K562 (cell line): Measurements from ENCODE around the gene C8A. TPM values are rescaled to one million over a fixed set of nuclear protein-coding genes. Genes with fewer than 3 reads are reported as not detected.

Experiments used
- ATAC-seq: fragments of 200-7000 bp; cut with Tn5 transposase; 3 replicates; pipeline ENCODE4 v1.9.1; 2020; ENCODE audit warnings: moderate library complexity
- BruUV-seq: library from RNA; stranded (reverse); fragments of 400-500 nt; replicated peaks from 2 replicates; lab custom pipeline; 2021; lab: Mats Ljungman, UMichigan
- CTCF ChIA-PET: fragments of 300-600 bp; formaldehyde crosslinking; extraction: SDS; loops from one replicate; lab custom pipeline; 2021; ENCODE audit warnings: low intra/inter-chr PET ratio; lab: Yijun Ruan, JAX
- POLR2A ChIA-PET: fragments of 300-600, 350-650 bp; sonication (Branson Sonifier 250); formaldehyde crosslinking; extraction: SDS; loops from one replicate; lab custom pipeline; 2021; ENCODE audit warnings: antibody characterized with exemption, inconsistent platforms; lab: Yijun Ruan, JAX
- DNase-seq, 4 experiments: peaks; one replicate each; pipeline versions ENCODE4 v3.0.0 to v3.0.0-alpha.2; 2011 to 2018; ENCODE audit warnings: low spot score in 3 of 4, mixed read lengths in 3 of 4; ENCODE audit errors: extremely low read depth in 1 of 4
- FAIRE-seq: peaks from 2 replicates; lab custom pipeline; 2011; peaks lifted over from hg19 to GRCh38; lab: Jason Lieb, UNC
- H2AFZ ChIP-seq: 2 replicates; pipeline ENCODE4 v1.6.0; 2011; ENCODE audit warnings: low read depth, low read length, control low read depth, inconsistent platforms
- H3K27ac ChIP-seq: fragments of 200-600 bp; 3 replicates; pipeline ENCODE4 v1.8.0; 2011; ENCODE audit warnings: low read depth, mild to moderate bottlenecking, control low read depth, inconsistent platforms, low read length, moderate library complexity, mixed read lengths; ENCODE audit errors: extremely low read depth
- H3K27me3 ChIP-seq, 2 experiments: fragments of 300-600 bp in 1 of 2; 2 replicates in 1 of 2; 3 replicates in 1 of 2; pipeline versions ENCODE4 v1.6.0 to v1.8.0; 2011; ENCODE audit warnings: inconsistent platforms in 2 of 2, low read length in 2 of 2, mild to moderate bottlenecking in 1 of 2, mixed read lengths in 1 of 2, moderate library complexity in 1 of 2; ENCODE audit not compliant: control insufficient read depth in 2 of 2, insufficient read depth in 2 of 2
- H3K36me3 ChIP-seq: fragments of 300-600 bp; 3 replicates; pipeline ENCODE4 v1.8.0; 2011; ENCODE audit warnings: mild to moderate bottlenecking, low read length, inconsistent platforms; ENCODE audit not compliant: control insufficient read depth, insufficient read depth
- H3K4me1 ChIP-seq, 2 experiments: fragments of 200-600 bp in 1 of 2; replicated peaks in 1 of 2; 2 replicates in 1 of 2; 3 replicates in 1 of 2; pipeline versions ENCODE4 v1.5.1 to v1.8.0; 2011; ENCODE audit warnings: inconsistent platforms in 2 of 2, low read length in 2 of 2, mild to moderate bottlenecking in 1 of 2, mixed read lengths in 1 of 2, moderate library complexity in 1 of 2; ENCODE audit not compliant: control insufficient read depth in 2 of 2, insufficient read depth in 2 of 2
- H3K4me2 ChIP-seq: 2 replicates; pipeline ENCODE4 v1.6.1; 2011; ENCODE audit warnings: low read length, control low read depth, inconsistent platforms, mixed read lengths; ENCODE audit not compliant: insufficient read depth
- H3K4me3 ChIP-seq: fragments of 200-600 bp; sonication (generic), shearing (Covaris generic); 2 replicates; pipeline ENCODE4 v1.5.1; 2016; ENCODE audit warnings: control low read depth, inconsistent platforms
- H3K79me2 ChIP-seq: fragments of 200-600 bp; 3 replicates; pipeline ENCODE4 v1.8.0; 2011; ENCODE audit warnings: low read length, inconsistent platforms; ENCODE audit not compliant: control insufficient read depth, insufficient read depth
- H3K9ac ChIP-seq, 2 experiments: 2 replicates each; pipeline versions ENCODE4 v1.6.0 to v1.6.1; 2011; ENCODE audit warnings: low read depth in 2 of 2, low read length in 2 of 2, control low read depth in 1 of 2, inconsistent platforms in 1 of 2, mild to moderate bottlenecking in 1 of 2, mixed read lengths in 1 of 2; ENCODE audit not compliant: insufficient read depth in 1 of 2
- H3K9me1 ChIP-seq: one replicate; pipeline ENCODE4 v1.6.0; 2011; ENCODE audit warnings: inconsistent platforms, mild to moderate bottlenecking, low read length, moderate library complexity; ENCODE audit not compliant: control insufficient read depth, insufficient read depth
- H3K9me3 ChIP-seq: replicated peaks from 2 replicates; pipeline ENCODE4 v1.5.1; 2011; ENCODE audit warnings: low read depth, low read length, inconsistent platforms; ENCODE audit not compliant: control insufficient read depth, insufficient read depth
- H4K20me1 ChIP-seq: replicated peaks from 2 replicates; pipeline ENCODE4 v1.6.1; 2011; ENCODE audit warnings: low read length, inconsistent platforms, mixed read lengths; ENCODE audit not compliant: control insufficient read depth, insufficient read depth
- CBFA2T2 ChIP-seq: fragments of 450-650 bp; conservative IDR thresholded peaks from 2 replicates; pipeline ENCODE4 v1.6.1; 2017; ENCODE audit warnings: mild to moderate bottlenecking
- CHD4 ChIP-seq: fragments of 200-600 bp; sonication (generic); IDR thresholded peaks from 3 replicates; pipeline ENCODE4 v1.6.1; 2012; ENCODE audit warnings: low read depth, mild to moderate bottlenecking, mixed read lengths, low read length, inconsistent platforms; ENCODE audit not compliant: insufficient read depth, insufficient replicate concordance, poor library complexity, severe bottlenecking
- FOXP1 ChIP-seq: sonication (generic); formaldehyde crosslinking; IDR thresholded peaks from 2 replicates; pipeline ENCODE4 v1.8.0; 2022; ENCODE audit warnings: mild to moderate bottlenecking, missing genetic modification reagents
- HCFC1 ChIP-seq: IDR thresholded peaks from 2 replicates; pipeline ENCODE4 v1.6.1; 2012; ENCODE audit warnings: low read depth, low read length, improper control_type of control experiment
- HDAC1 ChIP-seq, 2 experiments: fragments of 450-650 bp; IDR thresholded peaks; 2 replicates each; pipeline ENCODE4 v1.6.1; 2016 to 2017; ENCODE audit warnings: inconsistent platforms in 1 of 2, mild to moderate bottlenecking in 1 of 2, moderate library complexity in 1 of 2
- HDGF ChIP-seq: fragments of 450-650 bp; IDR thresholded peaks from 2 replicates; pipeline ENCODE4 v1.6.1; 2016
- MTA1 ChIP-seq: fragments of 450-650 bp; IDR thresholded peaks from 2 replicates; pipeline ENCODE4 v1.6.1; 2017; ENCODE audit warnings: borderline replicate concordance
- NCOR1 ChIP-seq: fragments of 450-650 bp; IDR thresholded peaks from 2 replicates; pipeline ENCODE4 v1.6.1; 2016; ENCODE audit warnings: mild to moderate bottlenecking, moderate library complexity
- NFATC3 ChIP-seq: fragments of 450-650 bp; IDR thresholded peaks from 2 replicates; pipeline ENCODE4 v1.6.1; 2017; ENCODE audit warnings: mild to moderate bottlenecking
- NONO ChIP-seq, 2 experiments: fragments of 200-400 bp in 1 of 2; fragments of 450-650 bp in 1 of 2; formaldehyde crosslinking in 1 of 2; IDR thresholded peaks; 2 replicates each; pipeline ENCODE4 v1.6.1; 2017; ENCODE audit warnings: low read depth in 2 of 2, mild to moderate bottlenecking in 2 of 2, moderate library complexity in 2 of 2, low read length in 1 of 2
- RFX5 ChIP-seq: IDR thresholded peaks from 2 replicates; pipeline ENCODE4 v1.6.1; 2011; ENCODE audit warnings: low read depth, mild to moderate bottlenecking, improper control_type of control experiment, low read length
- SMAD4 ChIP-seq: fragments of 250-450 bp; sonication (Bioruptor Pico); conservative IDR thresholded peaks from 2 replicates; pipeline ENCODE4 v1.8.0; 2021; ENCODE audit warnings: inconsistent platforms, mild to moderate bottlenecking, moderate library complexity
- ZNF79 ChIP-seq: fragments of 250-450 bp; sonication (Bioruptor Pico); IDR thresholded peaks from 2 replicates; pipeline ENCODE4 v1.4.0; 2020; ENCODE audit warnings: low read depth, mild to moderate bottlenecking, moderate library complexity
- WGBS: fragments of 100-300 bp; shearing (Covaris generic); methylation state at CpG from one replicate; pipeline ENCODE4 v1.1.6; 2016; ENCODE audit warnings: low coverage, mixed read lengths; ENCODE audit not compliant: insufficient coverage; ENCODE audit errors: missing lambda C conversion rate; 5-methylcytosine and 5-hydroxymethylcytosine counted together
- in situ Hi-C: fragments of 300-500 bp; cut with MboI; formaldehyde crosslinking; loops from 4 replicates; pipeline ENCODE4 v1.15.0; 2018; ENCODE audit warnings: inconsistent platforms, mixed read lengths
- intact Hi-C: fragments of 100-400 bp; cut with micrococcal nuclease; formaldehyde crosslinking; loops from 2 replicates; pipeline ENCODE4 v1.14.2; 2022
- polyA plus RNA-seq, 8 experiments: library from polyadenylated mRNA; depleted of rRNA in 4 of 8; stranded (reverse) in 5 of 8; unstranded in 3 of 8; fragments of >200 nt; fragmentation: Nextera tagmentation in 2 of 8; fragmentation: Illumina TruSeq in 1 of 8; extraction: Ambion mirVana in 2 of 8; extraction: Trizol in 1 of 8; gene quantifications; 2 replicates each; pipeline versions ENCODE4 v1.2.1 to v1.2.3, GENCODE V29; 2011 to 2014; ENCODE audit warnings: inconsistent platforms in 1 of 8, missing spikeins in 1 of 8
- total RNA-seq, 7 experiments: library from RNA; depleted of rRNA in 6 of 7; stranded (reverse); fragments of >200 nt in 6 of 7; fragmentation: Illumina TruSeq in 2 of 7; extraction: Trizol in 2 of 7; gene quantifications; 2 replicates each; pipeline versions ENCODE4 v1.2.1 to v1.2.3, GENCODE V29; 2011 to 2021; ENCODE audit warnings: low replicate concordance in 1 of 7
- TF ChIP-seq, protein P1 (sequence below): fragments of 450-650 bp; conservative IDR thresholded peaks from 2 replicates; pipeline ENCODE4 v1.6.1; 2016; ENCODE audit warnings: missing genetic modification characterization, low read depth, mild to moderate bottlenecking, control low read depth, missing compliant biosample characterization

Gene C8A
- total and polyA plus RNA-seq, 9 of the 15 experiments (the other 6 are each of a cell fraction or from before 2014, with no cell fraction given), result 0.09 TPM; not detected in 8

DNA sequence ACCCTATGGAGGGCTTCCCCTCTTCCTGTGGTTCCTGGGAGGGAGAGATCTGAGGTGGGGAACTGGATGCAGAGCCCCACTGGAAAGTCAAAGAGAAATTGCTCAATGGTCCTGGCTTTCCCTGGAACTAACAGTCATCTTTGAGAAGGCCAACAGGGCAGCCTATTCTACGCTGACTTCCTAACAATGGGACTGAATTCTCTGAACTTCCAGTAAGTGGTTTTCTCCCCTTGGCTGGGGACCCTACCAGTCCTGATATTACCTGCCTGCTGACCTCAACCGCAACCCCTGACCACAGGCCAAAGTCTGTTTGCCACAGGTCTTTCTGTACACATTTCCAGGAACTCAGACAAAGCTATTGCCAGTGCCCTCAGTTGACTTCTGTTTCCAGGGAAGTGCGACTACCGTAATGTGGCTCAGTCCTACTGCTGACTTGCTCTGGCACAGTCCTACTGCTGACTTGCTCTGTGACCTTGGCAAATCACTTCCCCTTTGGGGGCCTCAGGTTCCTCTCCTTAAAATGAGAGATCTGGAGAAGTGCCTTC lies 55.9 kb downstream of the C8A start (continued):
- 0 out of 2 replicates have a peak, but pooled peaks have one; percentile 23 for TF ChIP-seq SMAD4 (CRISPR knock-in tag)
- TF ChIP-seq HDAC1 (IDR thresholded peaks at IDR 0.05), result no peak
- TF ChIP-seq, protein P1, sequence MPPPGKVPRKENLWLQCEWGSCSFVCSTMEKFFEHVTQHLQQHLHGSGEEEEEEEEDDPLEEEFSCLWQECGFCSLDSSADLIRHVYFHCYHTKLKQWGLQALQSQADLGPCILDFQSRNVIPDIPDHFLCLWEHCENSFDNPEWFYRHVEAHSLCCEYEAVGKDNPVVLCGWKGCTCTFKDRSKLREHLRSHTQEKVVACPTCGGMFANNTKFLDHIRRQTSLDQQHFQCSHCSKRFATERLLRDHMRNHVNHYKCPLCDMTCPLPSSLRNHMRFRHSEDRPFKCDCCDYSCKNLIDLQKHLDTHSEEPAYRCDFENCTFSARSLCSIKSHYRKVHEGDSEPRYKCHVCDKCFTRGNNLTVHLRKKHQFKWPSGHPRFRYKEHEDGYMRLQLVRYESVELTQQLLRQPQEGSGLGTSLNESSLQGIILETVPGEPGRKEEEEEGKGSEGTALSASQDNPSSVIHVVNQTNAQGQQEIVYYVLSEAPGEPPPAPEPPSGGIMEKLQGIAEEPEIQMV (tag), result no peak

DNA sequence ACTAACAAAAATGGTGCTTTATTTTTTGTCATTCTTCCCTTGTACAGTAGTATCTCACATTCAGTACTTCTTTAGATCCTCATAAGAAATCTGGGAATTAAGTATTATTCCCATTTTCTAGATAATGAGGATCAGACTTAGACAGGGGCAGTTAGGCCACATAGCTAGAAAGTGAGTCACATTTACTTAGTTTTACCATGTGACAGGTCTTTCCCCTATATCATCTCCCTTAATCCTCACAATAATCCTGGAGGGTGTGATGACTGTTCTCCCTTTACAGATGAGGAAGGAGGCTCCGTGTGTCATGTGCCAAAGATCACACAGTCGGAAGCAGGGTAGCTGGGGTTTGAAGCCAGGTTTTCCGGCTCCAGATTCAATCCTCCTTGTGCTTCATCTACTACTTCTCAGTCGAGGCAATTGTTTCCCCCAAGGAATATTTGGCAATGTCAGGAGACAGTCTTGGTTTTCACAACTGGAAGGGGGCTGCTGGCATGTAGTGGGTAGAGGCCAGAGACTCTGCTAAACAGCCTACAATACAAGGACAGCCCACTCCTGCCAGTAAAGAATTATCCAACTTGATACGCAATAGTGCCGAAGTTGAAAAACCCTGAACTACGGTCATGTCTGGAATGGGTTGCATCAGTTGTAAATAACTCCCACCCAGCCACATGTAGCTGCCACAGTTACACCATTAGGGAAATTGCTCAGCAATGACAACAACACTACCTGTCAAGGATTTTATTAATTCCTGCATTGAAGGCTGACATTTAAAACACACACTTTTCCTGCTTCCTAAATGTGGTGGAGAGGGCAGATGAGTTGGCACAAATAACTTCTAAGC lies 56.7 kb downstream of the C8A start:
- H3K4me2 ChIP-seq, result no peak overlapping the region
- WGBS, result 29% methylated on average over 7 of the region's 7 CpGs
- TF ChIP-seq NFATC3 (no peak), ZNF79 (no peak), CBFA2T2 (no peak), HCFC1 (no peak), RFX5 (no peak), NONO (IDR thresholded peaks at IDR 0.05; ENCODE audit: low read depth in 2 of 2, low read length in 1 of 2) (no peak), FOXP1 (CRISPR knock-in tag) (no peak), CHD4 (no peak), HDGF (no peak), MTA1 (no peak), NCOR1 (no peak)

More for the DNA sequence above, 56.7 kb downstream of the C8A start:
- no peak overlapping the region for H3K27ac ChIP-seq
- ChIA-PET POLR2A (no interaction called here), CTCF (no interaction called here)
- H3K9ac ChIP-seq, result no peak overlapping the region
- BruUV-seq, result no TSS peak
- H3K9me3 ChIP-seq, result no peaks in the 10 kb centered on the region
- no peaks in the 10 kb centered on the region; the same call in 1 of the 2 replicates for H4K20me1 ChIP-seq
- peaks cover 0 to 4% of the 10 kb centered on the region in 2 experiments; a peak in 3 of 5 replicates for H3K4me1 ChIP-seq
- no peak for ATAC-seq
- FAIRE-seq, result no peak
- DNase-seq, result no peak
- no peaks in the 10 kb centered on the region for H3K9me1 ChIP-seq
- H3K79me2 ChIP-seq, result no peaks in the 10 kb centered on the region
- H3K27me3 ChIP-seq, result no peaks in the 10 kb centered on the region
- no peaks in the 10 kb centered on the region for H3K36me3 ChIP-seq
- intact Hi-C loops, result no loop called here
- H3K4me3 ChIP-seq, result no peak overlapping the region
- H2AFZ ChIP-seq, result no peak overlapping the region
- in situ Hi-C loops, result no loop called here
